ENCODE results near the gene STX11.
A peak's percentile ranks its signal among the peaks of the same experiment; 100 is the strongest.
"Not testable (repeated sequence)": the region's sequence is repeated elsewhere in the genome, so short reads cannot be mapped to it uniquely, and the experiment has no call there.

The STX11 gene

GRCh38 chr6:144179237-144179636 is 28.9 kb downstream of the STX11 start:
- no peak for DNase-seq

GRCh38 chr6:144179828-144180227 is 29.5 kb downstream of the STX11 start:
- no peak for DNase-seq

GRCh38 chr6:144180354-144180753 is 30.0 kb downstream of the STX11 start:
- DNase-seq, result not testable (repeated sequence)

- DNase-seq, result no peak
These were observed 31.3 kb downstream of the STX11 start for GRCh38 chr6:144181639-144182038.

GRCh38 chr6:144184186-144184585 is 33.9 kb downstream of the STX11 start:
- DNase-seq, result not testable (repeated sequence)

- no peak for DNase-seq
These were observed 35.0 kb downstream of the STX11 start for GRCh38 chr6:144185133-144185836.

- no peak for DNase-seq
These were observed 36.7 kb downstream of the STX11 start for GRCh38 chr6:144186817-144187625.

GRCh38 chr6:144189351-144189750 is 39.0 kb downstream of the STX11 start:
- DNase-seq, result no peak

- no peak for DNase-seq
These were observed 39.8 kb downstream of the STX11 start for GRCh38 chr6:144190080-144190479.

GRCh38 chr6:144190593-144190992 is 40.3 kb downstream of the STX11 start:
- DNase-seq, result no peak

- DNase-seq, result no peak
These were observed 42.9 kb downstream of the STX11 start for GRCh38 chr6:144193181-144193580.

GRCh38 chr6:144194293-144194810 is 44.0 kb downstream of the STX11 start:
- DNase-seq, result no peak

GRCh38 chr6:144195671-144196270 is 45.5 kb downstream of the STX11 start:
- no peak for DNase-seq

- no peak for DNase-seq
These were observed 47.6 kb downstream of the STX11 start for GRCh38 chr6:144197919-144198318.

GRCh38 chr6:144202879-144203468 is 52.7 kb downstream of the STX11 start:
- no peak for DNase-seq

- no peak for DNase-seq
These were observed 60.8 kb downstream of the STX11 start for GRCh38 chr6:144211160-144211559.

- DNase-seq, result no peak
These were observed 63.0 kb downstream of the STX11 start for GRCh38 chr6:144213315-144213714.

- no peak for DNase-seq
These were observed 63.7 kb downstream of the STX11 start for GRCh38 chr6:144214029-144214428.

- no peak for DNase-seq
These were observed 64.5 kb downstream of the STX11 start for GRCh38 chr6:144214622-144215401.

GRCh38 chr6:144215402-144215931 is 65.2 kb downstream of the STX11 start:
- DNase-seq, result peak; percentile 0

- peak; percentile 82 for DNase-seq
These were observed 65.8 kb downstream of the STX11 start for GRCh38 chr6:144215932-144216667.
